ENCODE results near the gene U2AF2.

Gene U2AF2

DNA sequence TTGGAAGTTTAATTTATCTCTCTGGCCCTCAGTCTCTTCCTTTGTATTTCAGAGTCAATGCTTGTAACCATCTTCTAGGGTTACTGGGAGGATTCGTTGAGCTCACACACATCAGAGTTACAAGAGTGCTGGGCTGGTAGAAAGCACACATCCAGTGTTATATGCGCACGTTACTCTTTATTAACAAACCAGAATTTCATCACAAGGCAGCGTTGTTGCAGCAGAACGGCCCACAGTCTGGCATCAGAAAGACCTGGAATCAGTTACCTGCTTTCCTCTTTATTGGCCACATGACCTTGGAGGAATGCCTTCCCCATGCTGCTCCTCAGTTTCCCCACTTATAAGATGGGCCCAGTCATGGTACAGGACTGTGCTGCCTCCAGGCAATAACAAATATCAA, 45.5 kb upstream of the U2AF2 start:
- H3K4me3 Mint-ChIP-seq, result no peak overlapping the region
- H3K36me3 Mint-ChIP-seq (ENCODE audit: low read depth), result peaks cover 54% of the 10 kb centered on the region
- H3K4me1 Mint-ChIP-seq, result peaks cover 40% of the 10 kb centered on the region
- H3K27me3 Mint-ChIP-seq (ENCODE audit: low read depth, poor library complexity), result no peaks in the 10 kb centered on the region
- TF ChIP-seq, protein P1, sequence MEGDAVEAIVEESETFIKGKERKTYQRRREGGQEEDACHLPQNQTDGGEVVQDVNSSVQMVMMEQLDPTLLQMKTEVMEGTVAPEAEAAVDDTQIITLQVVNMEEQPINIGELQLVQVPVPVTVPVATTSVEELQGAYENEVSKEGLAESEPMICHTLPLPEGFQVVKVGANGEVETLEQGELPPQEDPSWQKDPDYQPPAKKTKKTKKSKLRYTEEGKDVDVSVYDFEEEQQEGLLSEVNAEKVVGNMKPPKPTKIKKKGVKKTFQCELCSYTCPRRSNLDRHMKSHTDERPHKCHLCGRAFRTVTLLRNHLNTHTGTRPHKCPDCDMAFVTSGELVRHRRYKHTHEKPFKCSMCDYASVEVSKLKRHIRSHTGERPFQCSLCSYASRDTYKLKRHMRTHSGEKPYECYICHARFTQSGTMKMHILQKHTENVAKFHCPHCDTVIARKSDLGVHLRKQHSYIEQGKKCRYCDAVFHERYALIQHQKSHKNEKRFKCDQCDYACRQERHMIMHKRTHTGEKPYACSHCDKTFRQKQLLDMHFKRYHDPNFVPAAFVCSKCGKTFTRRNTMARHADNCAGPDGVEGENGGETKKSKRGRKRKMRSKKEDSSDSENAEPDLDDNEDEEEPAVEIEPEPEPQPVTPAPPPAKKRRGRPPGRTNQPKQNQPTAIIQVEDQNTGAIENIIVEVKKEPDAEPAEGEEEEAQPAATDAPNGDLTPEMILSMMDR (IDR thresholded peaks at IDR 0.05), result no peak
- no peaks in the 10 kb centered on the region for H3K9me3 Mint-ChIP-seq
- H3K27ac Mint-ChIP-seq, result no peak overlapping the region
- no peak for DNase-seq

- Mint-ChIP-seq H3K27me3 (ENCODE audit: low read depth, poor library complexity) (no peaks in the 10 kb centered on the region), H3K4me1 (peaks cover 28% of the 10 kb centered on the region), H3K9me3 (no peaks in the 10 kb centered on the region), H3K36me3 (ENCODE audit: low read depth) (peaks cover 54% of the 10 kb centered on the region), H3K27ac (peak overlapping the region; percentile 64), H3K4me3 (no peak overlapping the region)
- TF ChIP-seq, protein P1 (IDR thresholded peaks at IDR 0.05), result no peak
- DNase-seq, result no peak
Observed at GRCh38 chr19:55611300-55611982, 43.4 kb upstream of the U2AF2 start.

GRCh38 chr19:55611983-55612645, 42.7 kb upstream of the U2AF2 start:
- H3K4me1 Mint-ChIP-seq, result peaks cover 21% of the 10 kb centered on the region
- peaks cover 54% of the 10 kb centered on the region for H3K36me3 Mint-ChIP-seq (ENCODE audit: low read depth)
- DNase-seq, result no peak
- H3K27me3 Mint-ChIP-seq (ENCODE audit: low read depth, poor library complexity), result no peaks in the 10 kb centered on the region
- peak overlapping the region; percentile 83 for H3K27ac Mint-ChIP-seq
- TF ChIP-seq, protein P1 (IDR thresholded peaks at IDR 0.05), result no peak
- H3K9me3 Mint-ChIP-seq, result no peaks in the 10 kb centered on the region
- no peak overlapping the region for H3K4me3 Mint-ChIP-seq

GRCh38 chr19:55613396-55613795, 41.4 kb upstream of the U2AF2 start:
- peaks cover 16% of the 10 kb centered on the region for H3K4me1 Mint-ChIP-seq
- H3K4me3 Mint-ChIP-seq, result no peak overlapping the region
- H3K27ac Mint-ChIP-seq, result no peak overlapping the region
- H3K27me3 Mint-ChIP-seq (ENCODE audit: low read depth, poor library complexity), result no peaks in the 10 kb centered on the region
- TF ChIP-seq, protein P1 (IDR thresholded peaks at IDR 0.05), result no peak
- DNase-seq, result no peak
- H3K9me3 Mint-ChIP-seq, result no peaks in the 10 kb centered on the region
- H3K36me3 Mint-ChIP-seq (ENCODE audit: low read depth), result peaks cover 52% of the 10 kb centered on the region

DNA sequence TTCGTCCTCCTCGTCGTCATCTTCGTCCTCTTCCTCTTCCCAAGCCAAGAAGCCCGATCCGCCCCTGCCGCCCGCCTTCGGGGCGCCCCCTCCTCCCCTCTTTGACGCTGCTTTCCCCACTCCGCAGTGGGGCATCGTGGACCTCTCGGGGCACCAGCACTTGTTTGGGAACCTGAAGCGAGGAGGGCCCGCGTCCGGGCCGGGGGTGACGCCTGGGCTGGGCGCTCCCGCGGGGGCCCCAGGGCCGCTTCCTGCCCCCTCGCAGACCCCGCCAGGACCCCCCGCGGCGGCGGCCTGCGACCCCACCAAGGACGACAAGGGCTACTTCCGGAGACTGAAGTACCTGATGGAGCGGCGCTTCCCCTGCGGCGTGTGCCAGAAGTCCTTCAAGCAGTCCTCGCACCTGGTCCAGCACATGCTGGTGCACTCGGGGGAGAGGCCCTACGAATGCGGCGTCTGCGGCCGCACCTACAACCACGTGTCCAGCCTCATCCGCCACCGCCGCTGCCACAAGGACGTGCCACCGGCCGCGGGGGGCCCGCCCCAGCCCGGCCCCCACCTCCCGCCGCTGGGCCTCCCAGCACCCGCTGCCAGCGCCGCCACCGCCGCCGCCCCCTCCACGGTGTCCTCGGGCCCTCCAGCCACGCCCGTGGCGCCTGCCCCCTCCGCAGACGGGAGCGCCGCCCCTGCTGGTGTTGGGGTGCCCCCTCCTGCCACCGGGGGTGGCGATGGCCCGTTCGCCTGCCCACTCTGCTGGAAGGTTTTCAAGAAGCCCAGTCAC, 40.7 kb upstream of the U2AF2 start:
- no peak for DNase-seq
- H3K9me3 Mint-ChIP-seq, result no peaks in the 10 kb centered on the region
- peaks cover 12% of the 10 kb centered on the region for H3K4me1 Mint-ChIP-seq
- H3K27me3 Mint-ChIP-seq (ENCODE audit: low read depth, poor library complexity), result no peaks in the 10 kb centered on the region
- H3K4me3 Mint-ChIP-seq, result no peak overlapping the region
- TF ChIP-seq, protein P1 (IDR thresholded peaks at IDR 0.05), result no peak
- H3K36me3 Mint-ChIP-seq (ENCODE audit: low read depth), result peaks cover 45% of the 10 kb centered on the region
- no peak overlapping the region for H3K27ac Mint-ChIP-seq

All from nephron progenitor cell (in vitro differentiated cells).